RWPE2 (cell line): ENCODE data around the gene HARBI1.
"Not testable (repeated sequence)": the region's sequence is repeated elsewhere in the genome, so short reads cannot be mapped to it uniquely, and the experiment has no call there.

Experiments used
- ATAC-seq: fragments of 200-7000 bp; cut with Tn5 transposase; 3 replicates; pipeline ENCODE4 v1.9.1; 2021; ENCODE audit warnings: low read depth
- DNase-seq: peaks from one replicate; pipeline ENCODE4 v3.0.0-alpha.2; 2020; ENCODE audit warnings: low spot score
- H3K27ac ChIP-seq: fragments of 450-650 bp; 2 replicates; pipeline ENCODE4 v1.5.1; 2017; ENCODE audit warnings: mild to moderate bottlenecking; ENCODE audit not compliant: poor library complexity, severe bottlenecking
- H3K27me3 ChIP-seq: fragments of 250-450 bp; sonication (Bioruptor Pico); 2 replicates; pipeline ENCODE4 v1.5.1; 2021; ENCODE audit warnings: mild to moderate bottlenecking, moderate library complexity; ENCODE audit not compliant: insufficient read depth, poor library complexity, severe bottlenecking
- H3K36me3 ChIP-seq: fragments of 250-450 bp; sonication (Bioruptor Pico); 2 replicates; pipeline ENCODE4 v1.5.1; 2020; ENCODE audit warnings: low read depth, mild to moderate bottlenecking, moderate library complexity
- H3K4me1 ChIP-seq: fragments of 250-450 bp; sonication (Bioruptor Pico); 2 replicates; pipeline ENCODE4 v1.5.1; 2021; ENCODE audit warnings: mild to moderate bottlenecking, moderate library complexity; ENCODE audit not compliant: insufficient read depth, poor library complexity, severe bottlenecking
- H3K4me3 ChIP-seq: fragments of 250-450 bp; sonication (Bioruptor Pico); 2 replicates; pipeline ENCODE4 v1.5.1; 2021; ENCODE audit warnings: mild to moderate bottlenecking, moderate library complexity; ENCODE audit not compliant: severe bottlenecking
- H3K9me3 ChIP-seq: fragments of 250-450 bp; sonication (Bioruptor Pico); 2 replicates; pipeline ENCODE4 v1.5.1; 2021; ENCODE audit warnings: mild to moderate bottlenecking, moderate library complexity; ENCODE audit not compliant: severe bottlenecking
- CTCF ChIP-seq: fragments of 450-650 bp; IDR thresholded peaks from one replicate; pipeline ENCODE4 v1.5.1; 2017; ENCODE audit warnings: mild to moderate bottlenecking, moderate library complexity; ENCODE audit not compliant: poor library complexity, severe bottlenecking

The HARBI1 gene

DNA sequence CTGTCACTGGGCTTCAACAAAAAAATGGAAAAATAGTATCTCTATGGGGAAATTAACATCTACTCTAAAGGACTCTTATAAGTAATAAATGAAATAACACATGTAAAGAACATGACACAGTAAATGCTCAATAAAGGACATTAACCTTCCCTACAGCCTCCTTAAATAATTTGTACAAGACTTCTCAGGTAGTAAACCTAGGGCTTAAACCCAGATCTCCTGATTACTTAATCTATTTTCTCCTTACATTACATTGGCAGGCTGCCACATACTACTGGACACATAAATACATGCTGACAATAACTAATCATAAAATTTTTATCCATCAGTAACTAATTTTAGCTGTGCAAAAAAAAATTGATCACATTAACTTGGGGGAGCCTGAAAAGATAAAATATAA is 28.1 kb downstream of the HARBI1 start:
- Histone ChIP-seq H3K4me3 (no peak overlapping the region), H3K4me1 (peaks cover 17% of the 10 kb centered on the region), H3K27me3 (no peaks in the 10 kb centered on the region), H3K27ac (no peak overlapping the region), H3K9me3 (no peaks in the 10 kb centered on the region), H3K36me3 (peaks cover 9% of the 10 kb centered on the region)
- ATAC-seq (no peak), DNase-seq (no peak)
- no peak for TF ChIP-seq CTCF

DNA sequence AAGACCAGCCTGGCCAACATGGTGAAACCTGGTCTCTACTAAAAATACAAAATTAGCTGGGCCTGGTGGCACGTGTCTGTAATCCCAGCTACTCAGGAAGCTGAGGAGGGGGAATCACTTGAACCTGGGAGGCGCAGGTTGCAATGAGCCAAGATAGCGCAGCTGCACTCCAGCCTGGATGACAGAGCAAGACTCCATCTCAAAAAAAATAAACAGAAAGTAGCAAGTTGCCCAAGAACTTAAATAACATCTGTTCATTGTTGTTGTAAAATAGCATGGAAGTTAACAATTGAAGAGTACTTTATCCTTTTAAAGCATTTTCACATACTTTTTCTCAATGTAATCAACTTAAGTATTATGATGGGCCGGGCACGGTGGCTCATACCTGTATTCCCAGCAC is 28.9 kb downstream of the HARBI1 start:
- Histone ChIP-seq H3K36me3 (peaks cover 9% of the 10 kb centered on the region), H3K4me3 (no peak overlapping the region), H3K27me3 (no peaks in the 10 kb centered on the region), H3K27ac (no peak overlapping the region), H3K4me1 (peaks cover 17% of the 10 kb centered on the region), H3K9me3 (no peaks in the 10 kb centered on the region)
- TF ChIP-seq CTCF: no peak
- no peak for DNase-seq
- no peak for ATAC-seq

DNA sequence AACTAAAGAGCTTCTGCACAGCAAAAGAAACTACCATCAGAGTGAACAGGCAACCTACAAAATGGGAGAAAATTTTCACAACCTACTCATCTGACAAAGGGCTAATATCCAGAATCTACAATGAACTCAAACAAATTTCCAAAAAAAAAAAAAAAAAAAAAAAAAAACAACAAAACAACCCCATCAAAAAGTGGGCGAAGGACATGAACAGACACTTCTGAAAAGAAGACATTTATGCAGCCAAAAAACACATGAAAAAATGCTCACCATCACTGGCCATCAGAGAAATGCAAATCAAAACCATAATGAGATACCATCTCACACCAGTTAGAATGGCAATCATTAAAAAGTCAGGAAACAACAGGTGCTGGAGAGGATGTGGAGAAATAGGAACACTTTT is 33.5 kb downstream of the HARBI1 start:
- H3K4me3 ChIP-seq, DNase-seq, H3K4me1 ChIP-seq, ATAC-seq, H3K27me3 ChIP-seq, H3K27ac ChIP-seq, H3K9me3 ChIP-seq, H3K36me3 ChIP-seq: not testable (repeated sequence)

DNA sequence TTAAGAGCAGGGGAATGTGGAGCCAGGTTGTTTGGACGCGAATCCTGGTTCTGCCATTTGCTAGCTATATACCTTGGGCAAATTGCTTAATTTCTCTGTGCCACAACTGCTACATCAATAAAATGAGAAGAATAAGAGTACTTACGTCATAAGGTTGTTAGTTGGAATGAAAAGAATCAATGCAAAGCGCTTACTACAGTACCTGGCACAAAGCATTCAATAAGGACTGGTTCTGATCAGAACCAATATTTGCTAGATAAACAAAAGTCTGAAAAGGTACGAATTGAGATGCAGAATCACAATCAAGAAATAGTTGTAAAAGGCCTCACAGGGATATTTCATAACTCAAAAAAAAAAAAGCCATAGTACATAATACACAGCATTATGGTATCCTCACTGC is 34.4 kb downstream of the HARBI1 start:
- Histone ChIP-seq H3K9me3 (no peaks in the 10 kb centered on the region), H3K4me3 (no peak overlapping the region), H3K36me3 (peaks cover 9% of the 10 kb centered on the region), H3K27me3 (no peaks in the 10 kb centered on the region), H3K4me1 (no peaks in the 10 kb centered on the region), H3K27ac (no peak overlapping the region)
- ATAC-seq: no peak
- TF ChIP-seq CTCF: no peak
- no peak for DNase-seq

GRCh38 chr11:46577058-46577457 is 40.0 kb downstream of the HARBI1 start:
- Histone ChIP-seq H3K4me3 (no peak overlapping the region), H3K4me1 (peaks cover 4% of the 10 kb centered on the region), H3K27ac (no peak overlapping the region), H3K27me3 (no peaks in the 10 kb centered on the region), H3K36me3 (no peaks in the 10 kb centered on the region), H3K9me3 (no peaks in the 10 kb centered on the region)
- TF ChIP-seq CTCF: no peak
- DNase-seq (no peak), ATAC-seq (no peak)
